Activated CD4-positive, alpha-beta T cell treated with anti-CD3 and anti-CD28 coated beads for 36 hours (primary cell): ENCODE measurements around the gene PSMG2. TPM values are rescaled to one million over a fixed set of nuclear protein-coding genes. Genes with fewer than 3 reads are reported as not detected.

Source experiments
- ATAC-seq: fragments of 200-7000 bp; cut with Tn5 transposase; one replicate; pipeline ENCODE4 v1.10.0; 2021; ENCODE audit warnings: mild to moderate bottlenecking, moderate library complexity
- CTCF ChIA-PET: fragments of 350-600 bp; sonication (Branson Sonifier 250); formaldehyde crosslinking; loops from one replicate; lab custom pipeline; 2021; ENCODE audit warnings: antibody characterized with exemption; lab: Charles Lee
- POLR2A ChIA-PET: fragments of 350-600 bp; sonication (Branson Sonifier 250); formaldehyde crosslinking; loops from one replicate; lab custom pipeline; 2021; ENCODE audit warnings: antibody characterized with exemption, inconsistent platforms; lab: Charles Lee
- DNase-seq: peaks from one replicate; pipeline ENCODE4 v3.0.0-alpha.2; 2020
- H3K27ac Mint-ChIP-seq: one replicate; pipeline ENCODE4 v1.8.0; 2021; ENCODE audit warnings: mixed read lengths
- H3K27me3 Mint-ChIP-seq: one replicate; pipeline ENCODE4 v1.8.0; 2021; ENCODE audit warnings: mixed read lengths
- H3K36me3 Mint-ChIP-seq: one replicate; pipeline ENCODE4 v1.8.0; 2021; ENCODE audit warnings: low read depth, mixed read lengths
- H3K4me1 Mint-ChIP-seq: one replicate; pipeline ENCODE4 v1.8.0; 2021; ENCODE audit warnings: mixed read lengths
- H3K4me3 Mint-ChIP-seq: one replicate; pipeline ENCODE4 v1.8.0; 2021; ENCODE audit warnings: mild to moderate bottlenecking, moderate library complexity, mixed read lengths
- H3K9me3 Mint-ChIP-seq: one replicate; pipeline ENCODE4 v1.8.0; 2021; ENCODE audit warnings: low read depth, mixed read lengths
- intact Hi-C, 2 experiments: fragments of 100-400 bp; cut with DNase I in 1 of 2; cut with micrococcal nuclease in 1 of 2; formaldehyde crosslinking; loops; one replicate each; pipeline versions ENCODE4 v1.14.2 to v1.15.1; 2022 to 2024; cut with DNase I, micrococcal nuclease
- total RNA-seq, 2 experiments: library from RNA; stranded (reverse); gene quantifications; one replicate each; pipeline ENCODE4 v1.2.3, GENCODE V29; 2021

Gene PSMG2
- total RNA-seq, 2 experiments from 2014 or later, result 113 to 118 TPM

DNA sequence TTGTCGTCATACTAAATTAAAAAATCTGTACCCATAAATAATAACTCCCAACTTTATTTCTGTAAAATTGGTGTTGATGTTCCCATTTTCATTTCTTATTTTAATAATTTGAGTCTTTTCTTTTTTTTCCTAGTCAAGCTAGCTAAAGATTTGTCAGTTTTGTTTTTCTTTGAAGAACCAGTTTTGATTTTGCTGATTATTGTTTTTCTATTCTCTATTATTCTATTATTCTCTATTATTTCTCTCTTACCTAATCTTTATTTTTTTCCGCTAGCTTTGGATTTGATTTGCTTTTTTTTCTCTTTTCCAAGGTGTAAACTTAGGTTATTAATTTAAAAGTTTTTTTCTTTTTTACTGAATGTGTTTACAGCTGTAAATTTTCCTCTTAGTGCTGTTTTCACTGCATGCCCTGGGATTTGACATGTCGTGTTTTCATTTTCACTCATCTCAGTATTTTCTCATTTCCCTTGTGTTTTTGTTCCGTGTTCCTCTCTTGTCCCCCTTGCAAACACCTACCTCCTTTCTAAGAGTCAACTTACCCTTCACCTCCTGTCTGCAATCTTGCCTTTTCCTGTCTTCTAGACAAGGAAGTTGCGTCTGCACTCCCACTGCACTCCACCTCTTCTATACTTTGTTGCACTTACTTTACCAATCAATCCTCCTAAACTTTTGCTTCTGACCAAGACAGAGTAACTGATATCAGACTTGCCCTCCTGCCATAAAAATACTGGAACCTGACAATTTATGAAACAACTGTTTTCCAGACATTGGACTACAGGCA is 18.8 kb downstream of the PSMG2 start:
- H3K4me3 Mint-ChIP-seq, result no peak overlapping the region
- H3K27ac Mint-ChIP-seq, result peak overlapping the region; percentile 23
- peaks cover 33% of the 10 kb centered on the region for H3K36me3 Mint-ChIP-seq
- H3K4me1 Mint-ChIP-seq, result peaks cover 7% of the 10 kb centered on the region
- DNase-seq (no peak), ATAC-seq (peak; percentile 30)
- H3K27me3 Mint-ChIP-seq, result no peaks in the 10 kb centered on the region
- no peaks in the 10 kb centered on the region for H3K9me3 Mint-ChIP-seq
- ChIA-PET POLR2A (interaction anchor here (0.7 to 2.8 kb wide), 2 partner anchors 19 to 28 kb away, joined by 3 to 12 read pairs; partner anchors contain the start of genes CEP76 and PSMG2), CTCF (interaction anchor here (0.6 to 15.0 kb wide), 3 partner anchors 213 to 438 kb away, joined by 3 to 144 read pairs (median 3); no protein-coding TSS in a partner anchor)
- intact Hi-C loops, result loop anchor here in 1 of 2 experiments (10.0 kb wide), 1 partner anchor 433 kb away; no protein-coding TSS in a partner anchor

DNA sequence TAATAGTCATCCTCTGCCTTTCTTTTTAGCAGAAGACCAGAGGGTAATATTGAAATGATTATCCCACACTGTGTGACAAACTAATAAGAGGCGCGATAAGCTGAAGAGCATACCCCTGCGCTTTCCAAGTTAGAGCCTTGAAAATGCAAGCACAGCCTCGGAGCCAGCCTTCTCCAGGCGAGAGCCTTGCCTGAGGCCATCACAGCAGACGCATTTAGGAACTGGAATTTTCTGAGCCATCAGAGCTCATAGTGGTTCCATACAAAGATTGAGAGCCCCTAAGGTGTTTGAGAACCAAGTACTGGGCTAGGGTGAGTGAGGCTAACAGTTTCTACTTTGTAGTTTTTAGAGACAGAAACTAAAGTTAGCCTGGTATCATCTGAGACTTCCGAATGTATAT is 19.9 kb downstream of the PSMG2 start:
- DNase-seq, result no peak
- no peaks in the 10 kb centered on the region for H3K9me3 Mint-ChIP-seq
- intact Hi-C loops, result loop anchor here in 1 of 2 experiments (10.0 kb wide), 1 partner anchor 432 kb away; no protein-coding TSS in a partner anchor
- ATAC-seq, result no peak
- H3K4me3 Mint-ChIP-seq, result no peak overlapping the region
- H3K4me1 Mint-ChIP-seq, result peaks cover 7% of the 10 kb centered on the region
- no peak overlapping the region for H3K27ac Mint-ChIP-seq
- peaks cover 33% of the 10 kb centered on the region for H3K36me3 Mint-ChIP-seq
- POLR2A ChIA-PET, result interaction anchor here (2.8 kb wide), 1 partner anchor 20 kb away, joined by 12 read pairs; the partner anchor contains the start of genes CEP76 and PSMG2
- no peaks in the 10 kb centered on the region for H3K27me3 Mint-ChIP-seq
- CTCF ChIA-PET, result interaction anchor here (1.1 to 15.0 kb wide), 4 partner anchors 164 to 437 kb away, joined by 3 to 144 read pairs (median 4); no protein-coding TSS in a partner anchor

DNA sequence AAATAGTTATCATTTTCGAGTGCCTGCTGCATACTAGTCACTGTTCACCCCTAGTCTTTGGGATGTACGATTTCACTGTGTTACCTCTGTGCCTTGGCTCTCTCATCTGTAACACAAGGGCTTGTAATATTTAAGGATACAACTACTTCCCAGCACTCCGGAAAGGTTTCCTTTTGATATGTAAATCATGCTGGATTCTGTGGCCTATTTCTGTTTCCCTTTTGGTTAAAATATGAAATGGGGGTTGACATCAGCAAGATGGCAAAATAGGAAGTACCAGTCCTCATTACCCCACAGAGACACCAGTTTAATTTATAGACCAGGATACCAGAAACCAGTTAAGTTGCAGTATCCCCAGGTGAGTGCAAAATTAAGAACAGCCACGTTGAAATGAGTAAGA is 23.5 kb downstream of the PSMG2 start:
- Mint-ChIP-seq H3K27ac (no peak overlapping the region), H3K4me1 (peaks cover 5% of the 10 kb centered on the region), H3K9me3 (no peaks in the 10 kb centered on the region), H3K4me3 (no peak overlapping the region), H3K27me3 (no peaks in the 10 kb centered on the region), H3K36me3 (peaks cover 20% of the 10 kb centered on the region)
- intact Hi-C loops, result loop anchor here in 1 of 2 experiments (10.0 kb wide), 1 partner anchor 428 kb away; no protein-coding TSS in a partner anchor
- ATAC-seq (no peak), DNase-seq (no peak)
- ChIA-PET POLR2A (no interaction called here), CTCF (interaction anchor here (0.7 to 15.0 kb wide), 21 partner anchors 7 to 433 kb away, joined by 3 to 144 read pairs (median 3); partner anchors contain the start of gene CEP192)

DNA sequence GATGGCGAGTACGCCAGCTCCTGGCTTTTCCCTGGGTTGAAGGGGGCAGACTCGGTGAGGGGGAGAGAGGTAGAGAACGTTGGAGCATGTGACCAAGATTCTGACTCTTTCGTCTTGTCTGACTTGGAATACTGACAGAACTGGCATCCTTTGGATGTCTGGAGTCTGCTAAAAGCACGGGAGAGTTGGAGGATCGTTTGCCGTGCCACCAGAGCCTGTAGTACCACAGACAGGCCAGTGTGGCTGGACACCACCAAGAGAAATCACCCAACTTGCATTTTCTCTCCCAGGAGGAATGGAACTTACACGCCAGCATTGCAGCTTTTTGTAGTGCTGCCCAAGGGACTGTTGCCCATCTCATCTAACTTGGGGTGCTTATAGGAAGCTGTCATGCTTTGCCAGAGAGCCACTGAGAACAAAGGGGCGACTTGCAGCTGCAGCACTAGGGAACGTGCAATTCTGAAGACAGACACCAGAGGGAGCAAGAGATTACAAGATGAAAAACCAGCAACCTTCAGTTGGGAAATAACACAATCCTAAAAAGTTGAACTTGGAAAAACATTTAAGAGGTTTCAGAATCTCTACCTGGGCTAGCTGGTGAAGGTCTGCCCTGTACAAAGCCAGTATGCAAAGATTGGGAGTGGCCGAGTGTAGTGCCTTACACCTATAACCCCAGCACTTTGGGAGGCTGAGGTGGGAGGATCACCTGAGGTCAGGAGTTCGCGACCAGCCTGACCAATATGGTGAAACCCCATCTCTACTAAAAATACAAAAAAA is 24.1 kb downstream of the PSMG2 start:
- H3K36me3 Mint-ChIP-seq, result peaks cover 17% of the 10 kb centered on the region
- H3K9me3 Mint-ChIP-seq, result no peaks in the 10 kb centered on the region
- POLR2A ChIA-PET, result interaction anchor here (0.7 kb wide), 1 partner anchor 23 kb away, joined by 3 read pairs; no protein-coding TSS in a partner anchor
- H3K27me3 Mint-ChIP-seq, result no peaks in the 10 kb centered on the region
- DNase-seq (peak; percentile 66), ATAC-seq (peak; percentile 73)
- H3K4me3 Mint-ChIP-seq, result no peak overlapping the region
- CTCF ChIA-PET, result interaction anchor here (0.6 to 15.0 kb wide), 26 partner anchors 8 to 433 kb away, joined by 3 to 144 read pairs (median 3); partner anchors contain the start of gene CEP192
- peaks cover 3% of the 10 kb centered on the region for H3K4me1 Mint-ChIP-seq
- H3K27ac Mint-ChIP-seq, result no peak overlapping the region
- intact Hi-C loops, result loop anchor here (1.0 to 10.0 kb wide), 5 partner anchors 166 to 432 kb away; no protein-coding TSS in a partner anchor

DNA sequence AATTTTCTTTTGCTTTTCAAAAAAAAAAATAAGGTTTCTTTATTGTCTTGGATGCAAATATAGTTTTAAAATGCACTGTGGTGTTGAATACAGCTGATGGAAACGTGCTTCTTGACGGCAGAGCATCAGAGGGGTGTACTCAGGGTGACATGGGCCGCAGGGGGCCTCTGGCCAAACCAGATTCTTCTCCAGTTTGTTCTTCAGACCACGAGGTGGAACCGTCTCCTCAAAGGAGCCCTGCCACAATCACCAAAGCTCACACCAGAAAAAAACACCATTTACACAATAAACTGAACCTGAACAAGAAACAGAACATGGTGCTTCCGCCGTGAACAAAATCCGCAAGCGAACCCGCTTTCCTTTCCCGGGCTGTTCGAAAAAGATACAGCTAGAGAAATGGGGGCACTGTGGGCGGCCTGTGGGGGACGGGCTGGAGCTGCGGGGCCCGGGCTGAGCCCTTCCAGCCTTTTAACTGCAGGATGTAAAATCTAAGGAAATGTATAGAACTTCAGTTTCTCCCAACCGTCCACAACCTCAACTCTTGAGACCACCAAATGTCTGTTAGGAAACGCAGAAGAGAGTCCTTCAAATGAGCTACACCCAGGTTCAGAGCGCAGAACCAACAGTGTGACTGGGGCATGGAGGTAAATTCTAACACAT is 34.5 kb downstream of the PSMG2 start:
- Mint-ChIP-seq H3K27me3 (no peaks in the 10 kb centered on the region), H3K9me3 (no peaks in the 10 kb centered on the region), H3K4me3 (no peak overlapping the region), H3K27ac (no peak overlapping the region), H3K4me1 (no peaks in the 10 kb centered on the region), H3K36me3 (no peaks in the 10 kb centered on the region)
- ChIA-PET POLR2A (no interaction called here), CTCF (interaction anchor here (0.7 to 0.9 kb wide), 2 partner anchors 17 to 197 kb away, joined by 3 read pairs; no protein-coding TSS in a partner anchor)
- DNase-seq, result no peak
- ATAC-seq, result no peak
- intact Hi-C loops, result no loop called here

DNA sequence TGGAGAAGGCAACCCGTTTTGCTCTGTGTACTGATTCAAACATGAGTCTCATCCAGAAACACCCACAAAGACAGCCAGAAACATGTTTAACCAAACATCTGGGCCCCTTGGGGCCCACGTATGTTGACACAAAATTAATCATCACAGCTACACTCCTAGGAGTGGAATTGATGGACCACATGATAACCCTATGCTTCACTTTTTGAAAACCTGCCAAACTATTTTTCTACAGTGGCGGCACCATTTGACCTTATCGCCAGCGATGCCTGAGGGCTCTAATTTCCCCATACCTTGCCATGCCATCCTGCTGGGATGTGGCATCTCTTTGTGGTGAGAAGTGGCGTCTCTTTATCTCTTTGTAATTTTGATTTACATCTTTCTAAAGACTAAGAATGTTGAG is 38.5 kb downstream of the PSMG2 start:
- Mint-ChIP-seq H3K9me3 (no peaks in the 10 kb centered on the region), H3K36me3 (no peaks in the 10 kb centered on the region), H3K27me3 (no peaks in the 10 kb centered on the region), H3K27ac (no peak overlapping the region), H3K4me3 (no peak overlapping the region), H3K4me1 (no peaks in the 10 kb centered on the region)
- ATAC-seq (peak; percentile 60), DNase-seq (peak; percentile 17)
- ChIA-PET POLR2A (interaction anchor here (1.2 kb wide), 1 partner anchor 34 kb away, joined by 4 read pairs; no protein-coding TSS in a partner anchor), CTCF (interaction anchor here (0.9 to 1.6 kb wide), 2 partner anchors 14 to 193 kb away, joined by 3 to 5 read pairs; no protein-coding TSS in a partner anchor)
- intact Hi-C loops, result loop anchor here in 1 of 2 experiments (5.0 kb wide), 1 partner anchor 416 kb away; no protein-coding TSS in a partner anchor

DNA sequence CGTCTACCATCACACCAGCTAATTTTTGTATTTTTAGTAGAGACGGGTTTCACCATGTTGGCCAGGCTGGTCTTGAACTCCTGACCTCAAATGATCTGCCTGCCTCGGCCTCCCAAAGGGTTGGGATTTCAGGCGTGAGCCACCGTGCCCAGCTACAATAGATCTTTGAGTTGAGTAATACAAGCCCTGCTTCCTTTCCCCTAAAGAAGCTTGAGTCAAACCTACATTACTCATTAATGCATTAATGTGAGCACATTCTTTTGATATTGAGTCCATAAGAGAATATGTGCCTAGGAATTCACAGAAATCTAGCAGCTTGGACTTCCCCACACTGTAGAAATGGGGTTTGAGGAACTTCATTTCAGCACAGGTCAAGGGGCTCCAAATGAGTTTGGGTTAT is 39.6 kb downstream of the PSMG2 start:
- ChIA-PET CTCF (interaction anchor here (0.8 to 1.8 kb wide), 3 partner anchors 59 to 192 kb away, joined by 3 to 6 read pairs (median 5); no protein-coding TSS in a partner anchor), POLR2A (interaction anchor here (1.2 kb wide), 1 partner anchor 33 kb away, joined by 4 read pairs; no protein-coding TSS in a partner anchor)
- no peaks in the 10 kb centered on the region for H3K27me3 Mint-ChIP-seq
- H3K4me1 Mint-ChIP-seq, result no peaks in the 10 kb centered on the region
- ATAC-seq (no peak), DNase-seq (no peak)
- H3K4me3 Mint-ChIP-seq, result no peak overlapping the region
- H3K36me3 Mint-ChIP-seq, result no peaks in the 10 kb centered on the region
- H3K27ac Mint-ChIP-seq, result no peak overlapping the region
- H3K9me3 Mint-ChIP-seq, result no peaks in the 10 kb centered on the region
- intact Hi-C loops, result loop anchor here in 1 of 2 experiments (5.0 kb wide), 1 partner anchor 415 kb away; no protein-coding TSS in a partner anchor

DNA sequence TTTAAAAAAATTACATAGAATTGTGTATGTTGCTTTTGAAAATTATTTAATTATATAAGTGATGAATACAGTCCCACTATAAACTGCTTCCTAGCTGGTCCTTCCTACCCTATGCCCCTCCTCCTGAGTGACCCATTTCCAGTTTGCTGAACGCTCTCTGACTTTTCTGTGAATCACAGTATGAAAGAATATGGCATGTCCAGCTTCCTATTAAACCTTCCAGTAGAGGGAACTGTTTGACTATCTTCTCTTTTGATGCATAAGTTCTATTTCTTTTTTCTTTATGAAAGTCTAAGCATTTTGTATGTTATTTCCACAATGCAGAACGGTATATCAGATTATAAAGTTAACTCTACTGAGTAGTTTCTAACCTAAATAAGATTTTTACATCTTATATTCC is 41.3 kb downstream of the PSMG2 start:
- Mint-ChIP-seq H3K27ac (no peak overlapping the region), H3K36me3 (no peaks in the 10 kb centered on the region), H3K27me3 (no peaks in the 10 kb centered on the region), H3K4me1 (peaks cover under 1% of the 10 kb centered on the region), H3K9me3 (no peaks in the 10 kb centered on the region), H3K4me3 (no peak overlapping the region)
- POLR2A ChIA-PET, result no interaction called here
- intact Hi-C loops, result loop anchor here (1.0 to 5.0 kb wide), 4 partner anchors 149 to 413 kb away; no protein-coding TSS in a partner anchor
- no peak for DNase-seq
- CTCF ChIA-PET, result interaction anchor here (0.6 to 3.6 kb wide), 14 partner anchors 14 to 1026 kb away, joined by 3 to 29 read pairs (median 4); no protein-coding TSS in a partner anchor
- ATAC-seq, result peak; percentile 78

DNA sequence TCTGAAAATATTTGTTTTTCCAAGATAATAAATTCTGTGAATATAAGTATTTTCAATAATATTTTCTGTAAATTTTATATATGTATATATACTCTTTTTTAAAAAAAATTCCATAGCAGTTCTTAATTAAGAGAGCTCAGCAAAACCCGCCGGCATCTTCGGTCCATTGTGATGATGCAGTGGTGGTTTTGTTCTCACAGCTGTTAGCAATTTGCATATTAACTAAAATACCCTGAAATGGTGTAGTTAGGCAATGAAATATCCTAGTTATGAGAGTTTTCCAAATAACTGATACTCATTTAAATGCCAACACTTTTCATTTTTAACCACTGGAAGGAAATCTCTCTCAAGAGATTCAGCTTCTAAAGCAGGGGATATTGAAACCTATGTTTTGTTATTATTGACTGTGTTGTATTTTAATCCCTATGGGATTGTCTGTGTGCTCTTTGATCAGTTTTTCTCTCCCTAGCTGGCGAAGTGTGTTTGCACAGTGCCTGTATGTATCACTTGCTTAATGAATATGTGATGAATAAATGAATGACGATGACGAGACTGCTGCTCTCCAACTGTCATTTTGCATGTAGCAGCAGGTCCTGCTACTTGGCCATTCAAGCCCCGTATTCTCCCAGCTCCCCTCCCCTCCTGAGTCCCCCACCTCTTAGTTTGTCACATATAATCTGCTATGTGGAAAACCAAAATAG is 42.4 kb downstream of the PSMG2 start:
- Mint-ChIP-seq H3K27ac (no peak overlapping the region), H3K36me3 (no peaks in the 10 kb centered on the region), H3K4me1 (peaks cover 11% of the 10 kb centered on the region), H3K27me3 (no peaks in the 10 kb centered on the region), H3K4me3 (no peak overlapping the region), H3K9me3 (no peaks in the 10 kb centered on the region)
- ATAC-seq, result no peak
- POLR2A ChIA-PET, result interaction anchor here (0.7 kb wide), 1 partner anchor 43 kb away, joined by 4 read pairs; no protein-coding TSS in a partner anchor
- CTCF ChIA-PET, result interaction anchor here (0.7 to 3.6 kb wide), 13 partner anchors 13 to 316 kb away, joined by 3 to 29 read pairs (median 5); no protein-coding TSS in a partner anchor
- DNase-seq, result no peak
- intact Hi-C loops, result no loop called here
